GM12891 (cell line): ENCODE data around the gene CA10.

Experiments used
- POLR2A ChIP-seq: IDR thresholded peaks from 2 replicates; pipeline ENCODE4 v1.6.1; 2011; ENCODE audit warnings: low read depth, low read length, control low read depth
- POLR2AphosphoS5 ChIP-seq: IDR thresholded peaks from 2 replicates; pipeline ENCODE4 v1.6.1; 2011; ENCODE audit warnings: low read depth, low read length, control low read depth
- POU2F2 ChIP-seq: IDR thresholded peaks from 2 replicates; pipeline ENCODE4 v1.6.1; 2011; ENCODE audit warnings: low read depth, mild to moderate bottlenecking, control low read depth, low read length, moderate library complexity
- SPI1 ChIP-seq: IDR thresholded peaks from 2 replicates; pipeline ENCODE4 v1.6.1; 2011; ENCODE audit warnings: low read depth, low read length, control low read depth
- TAF1 ChIP-seq: IDR thresholded peaks from 2 replicates; pipeline ENCODE4 v1.6.1; 2011; ENCODE audit warnings: low read depth, low read length, control low read depth

GRCh38 chr17:52128721-52129120 is 29.8 kb downstream of the CA10 start:
- TF ChIP-seq POU2F2 = no peak
- no peak for TF ChIP-seq TAF1
- TF ChIP-seq POLR2AphosphoS5 = no peak
- TF ChIP-seq POLR2A = no peak
- no peak for TF ChIP-seq SPI1
